Activated T-helper 9 cell treated with anti-CD3 and anti-CD28 coated beads, Interleukin-2, amount 50 U/mL, for 16 hours (primary cell): ENCODE data around the gene NEU1.
"Not testable (repeated sequence)": the region's sequence is repeated elsewhere in the genome, so short reads cannot be mapped to it uniquely, and the experiment has no call there.

Experiments
- DNase-seq: peaks from one replicate; pipeline ENCODE4 v3.0.0-alpha.2; 2020; ENCODE audit warnings: low read depth

NEU1 gene

GRCh38 chr6:31817929-31818511, 44.6 kb downstream of the NEU1 start:
- DNase-seq: not testable (repeated sequence)

GRCh38 chr6:31817133-31817928, 45.3 kb downstream of the NEU1 start:
- DNase-seq: not testable (repeated sequence)

GRCh38 chr6:31815025-31815838, 47.4 kb downstream of the NEU1 start, which contains the start of the genes HSPA1A and HSPA1L:
HSPA1A (plus strand) TSS chr6:31815543; CDS start chr6:31815757, 214 bp downstream.
HSPA1L (minus strand) TSS chr6:31815283; CDS start chr6:31811972, 3,311 bp downstream.
- DNase-seq: peak; percentile 49

GRCh38 chr6:31814677-31815024, 48.0 kb downstream of the NEU1 start:
- DNase-seq: peak; percentile 63

- DNase-seq: no peak
Measured at GRCh38 chr6:31813465-31813849, 49.2 kb downstream of the NEU1 start.

- DNase-seq: no peak
Measured at GRCh38 chr6:31811645-31812044, 51.0 kb downstream of the NEU1 start.

GRCh38 chr6:31808599-31808998, 54.0 kb downstream of the NEU1 start:
- not testable (repeated sequence) for DNase-seq
